Mesothelial cell of epicardium (in vitro differentiated cells): ENCODE measurements around the gene HPS4. TPM values are rescaled to one million over a fixed set of nuclear protein-coding genes. Genes with fewer than 3 reads are reported as not detected.
"Not testable (repeated sequence)": the region's sequence is repeated elsewhere in the genome, so short reads cannot be mapped to it uniquely, and the experiment has no call there.

ENCODE experiments used
- DNase-seq, 2 experiments: peaks; one replicate each; pipeline ENCODE4 v3.0.0; 2021; ENCODE audit warnings: low spot score in 2 of 2; ENCODE audit not compliant: unreplicated experiment in 2 of 2
- H3K27ac Mint-ChIP-seq: 2 replicates; pipeline ENCODE4 v1.8.0; 2021; ENCODE audit warnings: mixed read lengths
- H3K27me3 Mint-ChIP-seq: 2 replicates; pipeline ENCODE4 v1.8.0; 2021; ENCODE audit warnings: low read depth, mixed read lengths
- H3K36me3 Mint-ChIP-seq: 2 replicates; pipeline ENCODE4 v1.8.0; 2021; ENCODE audit warnings: mixed read lengths
- H3K4me1 Mint-ChIP-seq: 2 replicates; pipeline ENCODE4 v1.8.0; 2021; ENCODE audit warnings: mixed read lengths
- H3K4me3 Mint-ChIP-seq: 2 replicates; pipeline ENCODE4 v1.8.0; 2021; ENCODE audit warnings: mild to moderate bottlenecking, moderate library complexity, mixed read lengths
- H3K9me3 Mint-ChIP-seq: 2 replicates; pipeline ENCODE4 v1.8.0; 2021; ENCODE audit warnings: mixed read lengths
- total RNA-seq: library from RNA; stranded (reverse); gene quantifications from 3 replicates; pipeline ENCODE4 v1.2.1, GENCODE V29; 2021
- TF ChIP-seq, protein P1 (sequence below): fragments of 200-600 bp; sonication (generic); IDR thresholded peaks from one replicate; pipeline ENCODE4 v1.5.0; 2021; ENCODE audit warnings: antibody characterized with exemption; ENCODE audit not compliant: unreplicated experiment

HPS4 gene
- total RNA-seq, 1 donor from 2014 or later: 55.6 TPM

DNA sequence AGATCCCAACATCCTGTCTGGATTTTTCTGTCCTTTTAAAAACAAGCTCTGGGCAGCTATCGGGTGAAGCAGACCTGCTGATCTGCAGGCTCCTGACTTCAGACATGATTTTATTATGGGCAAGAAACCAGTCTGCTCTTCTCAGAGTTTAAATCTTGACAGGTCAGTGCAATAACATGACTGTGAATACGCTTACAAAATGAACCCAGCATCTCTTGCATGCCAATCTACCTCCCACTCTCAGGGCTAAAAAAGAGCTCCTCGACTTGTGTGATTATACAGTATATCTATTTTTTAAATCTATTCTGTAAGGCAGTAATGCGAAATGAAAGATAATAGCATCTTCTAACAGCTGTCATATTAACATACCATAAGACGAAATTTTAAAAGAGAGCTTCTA is 73.2 kb downstream of the HPS4 start:
- Mint-ChIP-seq H3K4me1 (no peaks in the 10 kb centered on the region), H3K4me3 (no peak overlapping the region), H3K9me3 (no peaks in the 10 kb centered on the region), H3K36me3 (no peaks in the 10 kb centered on the region), H3K27ac (no peak overlapping the region), H3K27me3 (peaks cover 12% of the 10 kb centered on the region)
- DNase-seq: no peak
- TF ChIP-seq, protein P1, sequence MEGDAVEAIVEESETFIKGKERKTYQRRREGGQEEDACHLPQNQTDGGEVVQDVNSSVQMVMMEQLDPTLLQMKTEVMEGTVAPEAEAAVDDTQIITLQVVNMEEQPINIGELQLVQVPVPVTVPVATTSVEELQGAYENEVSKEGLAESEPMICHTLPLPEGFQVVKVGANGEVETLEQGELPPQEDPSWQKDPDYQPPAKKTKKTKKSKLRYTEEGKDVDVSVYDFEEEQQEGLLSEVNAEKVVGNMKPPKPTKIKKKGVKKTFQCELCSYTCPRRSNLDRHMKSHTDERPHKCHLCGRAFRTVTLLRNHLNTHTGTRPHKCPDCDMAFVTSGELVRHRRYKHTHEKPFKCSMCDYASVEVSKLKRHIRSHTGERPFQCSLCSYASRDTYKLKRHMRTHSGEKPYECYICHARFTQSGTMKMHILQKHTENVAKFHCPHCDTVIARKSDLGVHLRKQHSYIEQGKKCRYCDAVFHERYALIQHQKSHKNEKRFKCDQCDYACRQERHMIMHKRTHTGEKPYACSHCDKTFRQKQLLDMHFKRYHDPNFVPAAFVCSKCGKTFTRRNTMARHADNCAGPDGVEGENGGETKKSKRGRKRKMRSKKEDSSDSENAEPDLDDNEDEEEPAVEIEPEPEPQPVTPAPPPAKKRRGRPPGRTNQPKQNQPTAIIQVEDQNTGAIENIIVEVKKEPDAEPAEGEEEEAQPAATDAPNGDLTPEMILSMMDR: no peak

DNA sequence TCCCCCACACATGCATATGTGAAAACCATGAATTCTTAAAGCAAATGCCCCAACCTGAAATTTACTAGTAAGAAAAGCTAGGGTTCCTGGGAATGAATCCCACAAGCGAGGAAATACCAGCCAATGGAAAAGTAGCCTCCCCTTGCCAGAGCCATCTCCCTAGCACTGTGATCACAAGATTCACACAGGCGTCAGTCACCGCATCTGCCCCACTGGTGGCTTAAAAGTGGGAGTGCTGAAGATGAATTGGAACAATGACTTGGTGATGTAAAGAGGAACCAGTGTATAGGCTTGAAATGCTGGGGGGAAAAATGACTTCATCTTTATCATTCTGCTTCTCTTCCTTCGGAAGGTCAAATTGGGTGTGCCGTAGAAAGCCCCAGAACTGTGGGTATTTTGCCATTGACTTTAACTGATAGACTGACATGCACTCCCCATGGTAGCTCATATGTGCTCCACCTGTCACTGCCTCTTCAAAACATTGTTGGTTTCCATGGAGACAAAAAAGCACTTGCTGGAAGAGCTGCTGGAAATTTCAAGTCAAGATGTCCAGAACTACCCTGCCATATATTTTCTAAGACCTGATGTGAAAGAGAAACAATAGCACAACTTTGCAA is 73.8 kb downstream of the HPS4 start:
- Mint-ChIP-seq H3K9me3 (no peaks in the 10 kb centered on the region), H3K36me3 (no peaks in the 10 kb centered on the region), H3K4me3 (no peak overlapping the region), H3K27ac (no peak overlapping the region), H3K4me1 (no peaks in the 10 kb centered on the region), H3K27me3 (peaks cover 13% of the 10 kb centered on the region)
- TF ChIP-seq, protein P1: no peak
- DNase-seq: no peak

DNA sequence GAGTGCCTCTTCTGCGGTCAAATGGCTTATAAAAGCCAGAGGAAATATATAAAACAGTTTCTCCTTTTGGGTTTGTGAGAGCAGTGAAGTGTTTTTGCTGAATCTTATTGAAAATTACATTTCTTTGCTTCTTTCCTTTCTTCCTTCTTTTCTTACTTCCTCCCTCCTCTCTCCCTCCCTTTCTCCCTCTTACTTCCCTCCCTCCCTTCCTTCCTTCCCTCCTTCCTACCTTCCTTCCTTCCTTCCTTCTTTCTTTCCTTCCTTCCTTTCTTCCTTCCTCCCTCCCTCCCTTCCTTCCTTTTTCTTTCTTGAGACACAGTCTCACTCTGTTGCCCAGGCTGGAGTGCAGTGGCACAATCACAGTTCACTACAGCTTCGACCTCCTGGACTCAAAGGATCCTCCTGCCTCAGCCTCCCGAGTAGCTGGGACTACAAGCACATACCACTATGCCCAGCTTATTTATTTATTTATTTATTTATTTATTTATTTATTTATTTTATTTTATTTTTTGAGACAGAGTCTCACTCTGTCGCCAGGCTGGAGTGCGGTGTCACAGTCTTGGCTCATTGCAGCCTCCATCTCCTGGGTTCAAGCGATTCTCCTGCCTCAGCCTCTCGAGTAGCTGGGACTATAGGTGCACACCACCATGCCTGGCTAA is 74.9 kb downstream of the HPS4 start:
- not testable (repeated sequence) for H3K4me1 Mint-ChIP-seq, H3K36me3 Mint-ChIP-seq, DNase-seq, H3K9me3 Mint-ChIP-seq, H3K4me3 Mint-ChIP-seq, H3K27ac Mint-ChIP-seq
- H3K27me3 Mint-ChIP-seq: peaks cover 19% of the 10 kb centered on the region

DNA sequence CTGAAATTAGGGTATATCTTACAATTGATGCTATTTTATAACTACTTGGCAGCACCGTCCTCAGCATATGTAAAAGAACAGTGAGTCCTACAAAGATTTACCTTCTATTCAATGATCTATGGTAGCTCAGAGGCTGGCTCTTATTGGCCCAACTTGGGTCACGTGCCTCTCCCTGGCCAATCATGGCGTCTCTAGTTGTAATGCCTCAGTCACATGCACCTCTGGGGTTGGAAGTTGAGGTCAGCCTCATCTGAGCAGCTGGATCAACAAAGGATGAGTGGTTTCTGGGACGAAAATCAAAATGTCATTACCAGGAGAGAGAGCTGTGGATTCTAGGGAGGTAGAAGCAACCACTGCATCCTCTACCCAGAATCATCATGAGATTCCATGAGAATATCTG is 77.5 kb downstream of the HPS4 start:
- DNase-seq: no peak
- Mint-ChIP-seq H3K4me1 (no peaks in the 10 kb centered on the region), H3K4me3 (no peak overlapping the region), H3K36me3 (no peaks in the 10 kb centered on the region), H3K27me3 (peaks cover 27% of the 10 kb centered on the region), H3K27ac (no peak overlapping the region), H3K9me3 (no peaks in the 10 kb centered on the region)
- TF ChIP-seq, protein P1: no peak

DNA sequence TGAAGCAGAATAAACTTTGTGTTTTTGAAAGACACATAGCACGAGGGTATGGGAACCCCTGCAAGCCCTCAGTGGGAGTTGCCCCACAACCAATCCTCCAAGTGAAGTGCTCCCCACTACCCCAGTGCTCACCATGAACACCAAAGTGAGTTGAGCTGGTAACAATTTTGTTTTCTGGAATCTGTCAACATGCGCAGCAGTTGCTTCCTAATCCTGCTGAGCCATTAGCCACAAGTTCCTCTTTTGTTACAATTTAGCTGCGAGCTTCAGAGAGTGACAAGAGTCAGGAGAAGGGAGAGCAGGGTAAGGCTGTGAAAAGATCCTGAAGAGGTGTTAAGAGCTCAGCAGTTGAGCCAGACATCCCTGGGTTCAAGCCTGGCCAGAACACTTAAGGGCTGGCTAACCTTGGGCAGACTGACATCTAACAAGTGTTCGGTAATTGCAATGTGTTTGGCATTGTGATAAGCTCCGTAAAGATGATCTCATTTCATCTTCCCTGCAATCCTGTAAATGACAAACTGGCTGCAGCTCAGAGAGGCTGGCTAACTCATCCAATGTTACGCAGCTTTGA is 78.6 kb downstream of the HPS4 start:
- Mint-ChIP-seq H3K4me3 (no peak overlapping the region), H3K27ac (no peak overlapping the region), H3K9me3 (no peaks in the 10 kb centered on the region), H3K36me3 (no peaks in the 10 kb centered on the region), H3K4me1 (no peaks in the 10 kb centered on the region), H3K27me3 (peaks cover 25% of the 10 kb centered on the region)
- TF ChIP-seq, protein P1: no peak
- no peak for DNase-seq

DNA sequence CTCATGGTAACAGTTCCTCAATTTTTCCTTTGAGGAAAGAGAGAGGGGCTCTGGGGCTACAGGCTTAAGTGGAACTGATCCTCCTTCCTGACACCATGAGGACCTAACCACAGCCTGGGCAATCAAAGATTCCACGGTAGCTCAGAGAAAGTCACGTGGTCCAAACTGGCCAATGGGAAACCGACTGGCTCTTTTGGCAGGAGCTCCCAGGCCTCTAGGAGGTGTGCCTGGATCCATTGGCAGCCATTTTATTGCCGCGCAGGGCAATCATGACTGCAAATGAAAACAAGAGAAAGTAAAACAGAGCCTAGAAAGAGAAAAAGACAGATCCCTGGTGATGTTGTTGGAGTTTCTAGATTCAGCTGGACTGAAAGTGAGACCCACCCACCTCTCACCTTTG is 81.9 kb downstream of the HPS4 start:
- Mint-ChIP-seq H3K4me1 (no peaks in the 10 kb centered on the region), H3K27ac (no peak overlapping the region), H3K4me3 (no peak overlapping the region), H3K27me3 (peaks cover 25% of the 10 kb centered on the region), H3K36me3 (no peaks in the 10 kb centered on the region), H3K9me3 (no peaks in the 10 kb centered on the region)
- DNase-seq: no peak
- TF ChIP-seq, protein P1: no peak
